ENCODE data around the gene ADGRV1.

ADGRV1 gene

GRCh38 chr5:91018200-91018599, 459.6 kb downstream of the ADGRV1 start:
- no peak for TF ChIP-seq SP1 (IDR thresholded peaks at IDR 0.05)
- no peak for TF ChIP-seq FOXK2 (IDR thresholded peaks at IDR 0.05)
- no peak for TF ChIP-seq ZNF384 (IDR thresholded peaks at IDR 0.05)
- TF ChIP-seq LEF1 (IDR thresholded peaks at IDR 0.05; ENCODE audit: borderline replicate concordance) = no peak
- TF ChIP-seq FOXM1 (IDR thresholded peaks at IDR 0.05; ENCODE audit: borderline replicate concordance) = no peak
- no peak for TF ChIP-seq SUZ12 (IDR thresholded peaks at IDR 0.05)
- no peak for TF ChIP-seq FOXA1 (IDR thresholded peaks at IDR 0.05)
- TF ChIP-seq CTBP1 (IDR thresholded peaks at IDR 0.05; ENCODE audit: borderline replicate concordance) = no peak
- no peak for TF ChIP-seq BHLHE40 (IDR thresholded peaks at IDR 0.05; ENCODE audit: borderline replicate concordance)
- no peak for TF ChIP-seq L3MBTL2 (conservative IDR thresholded peaks at IDR 0.05)
- TF ChIP-seq ELF4 (IDR thresholded peaks at IDR 0.05) = no peak
- TF ChIP-seq HDGF (IDR thresholded peaks at IDR 0.05; ENCODE audit: borderline replicate concordance) = no peak
- TF ChIP-seq TARDBP (IDR thresholded peaks at IDR 0.05) = no peak
- TF ChIP-seq, protein P1, sequence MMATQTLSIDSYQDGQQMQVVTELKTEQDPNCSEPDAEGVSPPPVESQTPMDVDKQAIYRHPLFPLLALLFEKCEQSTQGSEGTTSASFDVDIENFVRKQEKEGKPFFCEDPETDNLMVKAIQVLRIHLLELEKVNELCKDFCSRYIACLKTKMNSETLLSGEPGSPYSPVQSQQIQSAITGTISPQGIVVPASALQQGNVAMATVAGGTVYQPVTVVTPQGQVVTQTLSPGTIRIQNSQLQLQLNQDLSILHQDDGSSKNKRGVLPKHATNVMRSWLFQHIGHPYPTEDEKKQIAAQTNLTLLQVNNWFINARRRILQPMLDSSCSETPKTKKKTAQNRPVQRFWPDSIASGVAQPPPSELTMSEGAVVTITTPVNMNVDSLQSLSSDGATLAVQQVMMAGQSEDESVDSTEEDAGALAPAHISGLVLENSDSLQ (IDR thresholded peaks at IDR 0.05) = no peak
- no peak for TF ChIP-seq ARNT (IDR thresholded peaks at IDR 0.05)
- TF ChIP-seq NFRKB (IDR thresholded peaks at IDR 0.05) = no peak
- POLR2A ChIA-PET = no interaction called here
- DNase-seq (ENCODE audit: extremely low spot score) = no peak
- CTCF ChIA-PET = interaction anchor here (0.8 kb wide), 1 partner anchor 9 kb away, joined by 3 read pairs; no protein-coding TSS in a partner anchor

- TF ChIP-seq TARDBP (IDR thresholded peaks at IDR 0.05) (no peak), ELF4 (IDR thresholded peaks at IDR 0.05) (no peak), FOXA1 (IDR thresholded peaks at IDR 0.05) (no peak), NFRKB (IDR thresholded peaks at IDR 0.05) (no peak), FOXK2 (IDR thresholded peaks at IDR 0.05) (no peak), FOXM1 (IDR thresholded peaks at IDR 0.05; ENCODE audit: borderline replicate concordance) (no peak), SP1 (IDR thresholded peaks at IDR 0.05) (no peak), SUZ12 (IDR thresholded peaks at IDR 0.05) (no peak)
- TF ChIP-seq, protein P1 (IDR thresholded peaks at IDR 0.05) = no peak
- DNase-seq (ENCODE audit: extremely low spot score) = no peak
- POLR2A ChIA-PET = no interaction called here
- CTCF ChIA-PET = interaction anchor here (0.8 kb wide), 1 partner anchor 10 kb away, joined by 3 read pairs; no protein-coding TSS in a partner anchor
Measured at GRCh38 chr5:91018712-91019371, 460.2 kb downstream of the ADGRV1 start.

DNA sequence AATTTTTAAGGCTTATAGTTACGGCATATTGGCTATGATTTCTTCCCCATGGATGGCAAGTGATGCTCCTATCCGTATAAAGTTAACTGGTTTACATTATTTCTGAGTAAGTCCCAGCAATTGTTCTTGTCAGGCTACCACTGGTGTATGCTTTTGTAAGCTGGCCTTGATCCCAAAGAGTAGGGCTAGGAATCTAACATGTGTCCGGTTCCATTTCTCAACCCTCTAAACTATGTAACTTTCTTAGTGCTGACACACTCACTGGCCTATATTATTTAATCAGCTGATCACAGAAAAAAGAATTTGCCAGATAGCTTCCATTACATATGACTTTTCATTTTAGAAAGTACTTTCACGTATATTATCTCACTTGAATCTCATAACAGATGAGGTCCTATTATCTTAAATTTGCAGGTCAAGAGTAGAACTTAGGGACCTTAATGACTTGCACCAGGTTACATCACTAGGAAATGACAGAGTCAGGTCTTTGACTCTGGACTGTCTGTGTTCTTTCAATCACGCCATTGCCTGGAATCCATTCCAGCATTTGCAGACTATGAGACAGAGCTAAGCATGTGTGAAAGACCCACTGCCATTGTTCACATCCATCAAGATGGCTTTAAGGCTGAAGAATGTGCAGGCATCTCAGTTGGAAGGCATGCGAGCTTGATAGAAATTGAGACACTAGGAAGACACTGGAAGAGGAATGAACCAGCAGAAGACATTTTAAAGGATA, 461.6 kb downstream of the ADGRV1 start:
- no peak for DNase-seq (ENCODE audit: extremely low spot score)
- ChIA-PET CTCF (no interaction called here), POLR2A (no interaction called here)
- TF ChIP-seq SUZ12 (IDR thresholded peaks at IDR 0.05) = no peak
- no peak for TF ChIP-seq FOXK2 (IDR thresholded peaks at IDR 0.05)
- TF ChIP-seq NFRKB (IDR thresholded peaks at IDR 0.05) = no peak
- TF ChIP-seq TARDBP (IDR thresholded peaks at IDR 0.05) = no peak
- no peak for TF ChIP-seq CTBP1 (IDR thresholded peaks at IDR 0.05; ENCODE audit: borderline replicate concordance)
- no peak for TF ChIP-seq FOXA1 (IDR thresholded peaks at IDR 0.05)
- no peak for TF ChIP-seq HDGF (IDR thresholded peaks at IDR 0.05; ENCODE audit: borderline replicate concordance)
- no peak for TF ChIP-seq LEF1 (IDR thresholded peaks at IDR 0.05; ENCODE audit: borderline replicate concordance)
- TF ChIP-seq SP1 (IDR thresholded peaks at IDR 0.05) = no peak

DNA sequence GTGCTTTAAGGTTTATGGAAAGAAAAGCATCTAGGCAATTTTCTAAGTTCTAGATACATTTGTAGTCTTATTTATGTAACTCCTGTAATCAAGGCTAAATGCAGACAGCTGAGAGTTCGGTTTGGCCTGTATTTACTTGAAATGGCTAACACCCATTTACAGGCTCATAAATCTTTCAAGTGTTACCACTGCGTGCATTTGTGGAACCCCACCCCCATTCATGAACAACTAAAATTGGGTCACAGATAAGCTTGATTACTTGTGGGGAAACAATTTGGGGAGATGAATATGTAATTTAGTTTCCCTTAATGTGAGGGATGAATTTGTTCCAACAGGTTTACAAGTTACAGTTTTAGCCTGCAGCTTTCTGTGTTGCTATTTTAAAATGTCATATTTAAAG, 463.9 kb downstream of the ADGRV1 start:
- ChIA-PET POLR2A (interaction anchor here (1.0 kb wide), 1 partner anchor 361 kb away, joined by 3 read pairs; the partner anchor contains the start of gene ARRDC3), CTCF (no interaction called here)
- TF ChIP-seq, protein P1 (IDR thresholded peaks at IDR 0.05) = peak; percentile 56
- TF ChIP-seq BHLHE40 (IDR thresholded peaks at IDR 0.05; ENCODE audit: borderline replicate concordance) = no peak
- DNase-seq (ENCODE audit: extremely low spot score) = no peak

- no peak for TF ChIP-seq ARNT (IDR thresholded peaks at IDR 0.05)
- TF ChIP-seq SP1 (IDR thresholded peaks at IDR 0.05) = no peak
- TF ChIP-seq FOXK2 (IDR thresholded peaks at IDR 0.05) = no peak
- TF ChIP-seq, protein P1 (IDR thresholded peaks at IDR 0.05) = no peak
- TF ChIP-seq SUZ12 (IDR thresholded peaks at IDR 0.05) = no peak
- no peak for TF ChIP-seq BHLHE40 (IDR thresholded peaks at IDR 0.05; ENCODE audit: borderline replicate concordance)
- no peak for TF ChIP-seq CTBP1 (IDR thresholded peaks at IDR 0.05; ENCODE audit: borderline replicate concordance)
- TF ChIP-seq FOXM1 (IDR thresholded peaks at IDR 0.05; ENCODE audit: borderline replicate concordance) = no peak
- TF ChIP-seq FOXA1 (IDR thresholded peaks at IDR 0.05) = no peak
- ChIA-PET POLR2A (no interaction called here), CTCF (interaction anchor here (0.5 kb wide), 1 partner anchor 30 kb away, joined by 5 read pairs; no protein-coding TSS in a partner anchor)
- DNase-seq (ENCODE audit: extremely low spot score) = no peak
Measured at GRCh38 chr5:91024206-91024605, 465.6 kb downstream of the ADGRV1 start.
